HL-60 (cell line): ENCODE data around the gene RTTN.

Source experiments
- DNase-seq, 2 experiments: peaks; one replicate each; pipeline ENCODE4 v3.0.0-alpha.2; 2010 to 2020; ENCODE audit warnings: low read depth in 1 of 2, low spot score in 1 of 2
- H3K27ac ChIP-seq: fragments of 250-450 bp; sonication (Bioruptor Pico); replicated peaks from 2 replicates; pipeline ENCODE4 v1.5.1; 2020; ENCODE audit warnings: mild to moderate bottlenecking, moderate library complexity
- H3K27me3 ChIP-seq: fragments of 250-450 bp; sonication (Bioruptor Pico); 2 replicates; pipeline ENCODE4 v1.5.1; 2021; ENCODE audit warnings: mild to moderate bottlenecking, moderate library complexity; ENCODE audit not compliant: insufficient read depth, poor library complexity, severe bottlenecking
- H3K4me3 ChIP-seq: replicated peaks from 2 replicates; pipeline ENCODE4 v1.5.1; 2011; ENCODE audit warnings: mild to moderate bottlenecking, control low read depth, low read length; ENCODE audit not compliant: insufficient read depth
- GABPA ChIP-seq: IDR thresholded peaks from 2 replicates; pipeline ENCODE4 v1.6.1; 2012; ENCODE audit warnings: low read depth
- POLR2AphosphoS5 ChIP-seq: IDR thresholded peaks from 2 replicates; pipeline ENCODE4 v1.6.1; 2012; ENCODE audit warnings: low read depth
- SPI1 ChIP-seq: IDR thresholded peaks from 2 replicates; pipeline ENCODE4 v1.6.1; 2012; ENCODE audit warnings: low read depth, mild to moderate bottlenecking, borderline replicate concordance
- TF ChIP-seq, protein P1 (sequence below): IDR thresholded peaks from one replicate; pipeline ENCODE4 v1.5.1; 2011; ENCODE audit warnings: low read length, control low read depth, inconsistent platforms; ENCODE audit not compliant: insufficient read depth
- TF ChIP-seq, protein P2 (sequence below): IDR thresholded peaks from 2 replicates; pipeline ENCODE4 v1.6.1; 2012; ENCODE audit warnings: low read depth; ENCODE audit not compliant: insufficient replicate concordance

RTTN gene

DNA sequence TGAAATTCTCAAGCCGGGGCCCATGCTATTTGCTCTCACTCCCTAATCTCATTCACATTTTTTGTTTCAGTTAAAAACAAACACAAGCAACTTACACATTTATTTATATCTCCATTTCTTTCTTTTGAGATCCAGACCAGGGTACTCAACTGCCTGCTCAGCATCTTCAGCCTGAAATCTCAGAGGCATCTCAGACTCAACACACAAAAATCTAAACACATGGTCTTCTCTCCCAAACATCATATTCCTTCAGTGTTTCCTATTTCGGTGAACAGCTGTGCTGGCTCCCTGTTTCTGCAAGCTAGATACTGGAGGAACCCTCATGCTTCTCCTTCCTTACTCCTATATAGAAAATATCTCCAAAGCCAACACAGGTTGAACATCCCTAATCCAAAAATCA, 11.3 kb upstream of the RTTN start:
- H3K27me3 ChIP-seq: peaks cover 6% of the 10 kb centered on the region
- TF ChIP-seq GABPA (no peak), SPI1 (no peak), POLR2AphosphoS5 (no peak)
- TF ChIP-seq, protein P1, sequence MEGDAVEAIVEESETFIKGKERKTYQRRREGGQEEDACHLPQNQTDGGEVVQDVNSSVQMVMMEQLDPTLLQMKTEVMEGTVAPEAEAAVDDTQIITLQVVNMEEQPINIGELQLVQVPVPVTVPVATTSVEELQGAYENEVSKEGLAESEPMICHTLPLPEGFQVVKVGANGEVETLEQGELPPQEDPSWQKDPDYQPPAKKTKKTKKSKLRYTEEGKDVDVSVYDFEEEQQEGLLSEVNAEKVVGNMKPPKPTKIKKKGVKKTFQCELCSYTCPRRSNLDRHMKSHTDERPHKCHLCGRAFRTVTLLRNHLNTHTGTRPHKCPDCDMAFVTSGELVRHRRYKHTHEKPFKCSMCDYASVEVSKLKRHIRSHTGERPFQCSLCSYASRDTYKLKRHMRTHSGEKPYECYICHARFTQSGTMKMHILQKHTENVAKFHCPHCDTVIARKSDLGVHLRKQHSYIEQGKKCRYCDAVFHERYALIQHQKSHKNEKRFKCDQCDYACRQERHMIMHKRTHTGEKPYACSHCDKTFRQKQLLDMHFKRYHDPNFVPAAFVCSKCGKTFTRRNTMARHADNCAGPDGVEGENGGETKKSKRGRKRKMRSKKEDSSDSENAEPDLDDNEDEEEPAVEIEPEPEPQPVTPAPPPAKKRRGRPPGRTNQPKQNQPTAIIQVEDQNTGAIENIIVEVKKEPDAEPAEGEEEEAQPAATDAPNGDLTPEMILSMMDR: no peak
- TF ChIP-seq, protein P2, sequence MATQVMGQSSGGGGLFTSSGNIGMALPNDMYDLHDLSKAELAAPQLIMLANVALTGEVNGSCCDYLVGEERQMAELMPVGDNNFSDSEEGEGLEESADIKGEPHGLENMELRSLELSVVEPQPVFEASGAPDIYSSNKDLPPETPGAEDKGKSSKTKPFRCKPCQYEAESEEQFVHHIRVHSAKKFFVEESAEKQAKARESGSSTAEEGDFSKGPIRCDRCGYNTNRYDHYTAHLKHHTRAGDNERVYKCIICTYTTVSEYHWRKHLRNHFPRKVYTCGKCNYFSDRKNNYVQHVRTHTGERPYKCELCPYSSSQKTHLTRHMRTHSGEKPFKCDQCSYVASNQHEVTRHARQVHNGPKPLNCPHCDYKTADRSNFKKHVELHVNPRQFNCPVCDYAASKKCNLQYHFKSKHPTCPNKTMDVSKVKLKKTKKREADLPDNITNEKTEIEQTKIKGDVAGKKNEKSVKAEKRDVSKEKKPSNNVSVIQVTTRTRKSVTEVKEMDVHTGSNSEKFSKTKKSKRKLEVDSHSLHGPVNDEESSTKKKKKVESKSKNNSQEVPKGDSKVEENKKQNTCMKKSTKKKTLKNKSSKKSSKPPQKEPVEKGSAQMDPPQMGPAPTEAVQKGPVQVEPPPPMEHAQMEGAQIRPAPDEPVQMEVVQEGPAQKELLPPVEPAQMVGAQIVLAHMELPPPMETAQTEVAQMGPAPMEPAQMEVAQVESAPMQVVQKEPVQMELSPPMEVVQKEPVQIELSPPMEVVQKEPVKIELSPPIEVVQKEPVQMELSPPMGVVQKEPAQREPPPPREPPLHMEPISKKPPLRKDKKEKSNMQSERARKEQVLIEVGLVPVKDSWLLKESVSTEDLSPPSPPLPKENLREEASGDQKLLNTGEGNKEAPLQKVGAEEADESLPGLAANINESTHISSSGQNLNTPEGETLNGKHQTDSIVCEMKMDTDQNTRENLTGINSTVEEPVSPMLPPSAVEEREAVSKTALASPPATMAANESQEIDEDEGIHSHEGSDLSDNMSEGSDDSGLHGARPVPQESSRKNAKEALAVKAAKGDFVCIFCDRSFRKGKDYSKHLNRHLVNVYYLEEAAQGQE: no peak
- no peak for DNase-seq
- no peak overlapping the region for H3K4me3 ChIP-seq
- no peak overlapping the region for H3K27ac ChIP-seq

DNA sequence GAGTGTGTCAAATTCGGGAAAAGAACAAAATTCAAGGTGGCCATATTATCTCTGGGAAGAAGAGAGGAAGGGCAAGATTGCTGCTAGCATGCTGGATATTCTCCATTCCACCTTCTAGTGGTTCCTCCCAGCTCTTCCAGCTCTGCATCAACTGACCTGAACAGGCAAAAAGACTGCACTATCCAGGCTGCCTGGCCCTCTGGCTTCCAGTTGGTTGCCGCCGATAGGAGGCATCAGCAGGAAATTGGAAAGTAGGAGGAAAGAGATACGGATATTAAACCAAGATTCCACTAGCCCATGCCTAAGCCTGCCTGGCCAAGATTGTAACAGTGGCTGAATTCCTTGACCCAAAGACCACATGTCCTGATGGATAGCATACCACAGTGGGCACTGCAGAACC, 1.7 kb upstream of the RTTN start:
- DNase-seq: no peak
- H3K27me3 ChIP-seq: peaks cover 2% of the 10 kb centered on the region
- H3K4me3 ChIP-seq: no peak overlapping the region
- no peak for TF ChIP-seq GABPA
- TF ChIP-seq SPI1: no peak
- TF ChIP-seq, protein P2: no peak
- TF ChIP-seq, protein P1: no peak
- no peak for TF ChIP-seq POLR2AphosphoS5
- H3K27ac ChIP-seq: no peak overlapping the region

DNA sequence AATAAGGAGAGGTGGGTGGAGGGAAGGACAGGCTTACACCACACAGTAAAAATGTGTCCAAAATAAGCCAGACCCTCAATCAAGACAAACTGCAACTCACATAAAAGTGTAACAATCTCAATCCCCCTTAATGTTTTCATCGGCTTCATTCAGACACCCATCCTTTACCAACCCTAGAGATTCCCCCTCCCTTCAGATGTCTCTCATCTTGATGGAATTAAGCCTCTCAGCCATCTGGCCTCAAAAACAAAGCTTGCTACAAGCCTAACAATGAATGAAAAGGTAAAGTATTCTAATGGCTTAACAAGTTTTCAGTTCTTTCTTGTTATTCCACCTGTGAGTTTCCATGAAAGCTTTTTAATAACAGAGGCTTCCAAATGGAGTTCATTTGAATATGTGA, 5.2 kb downstream of the RTTN start:
- no peak for DNase-seq
- H3K27me3 ChIP-seq: no peaks in the 10 kb centered on the region
- TF ChIP-seq, protein P1: no peak
- TF ChIP-seq GABPA (no peak), POLR2AphosphoS5 (no peak), SPI1 (no peak)
- TF ChIP-seq, protein P2: no peak
- no peak overlapping the region for H3K4me3 ChIP-seq
- no peak overlapping the region for H3K27ac ChIP-seq
